ENCODE results near the gene AGXT. TPM values are rescaled to one million over a fixed set of nuclear protein-coding genes. Genes with fewer than 3 reads are reported as not detected.

AGXT gene
- total RNA-seq, 4 donors from 2014 or later, result 0.80 TPM; not detected in 3

DNA sequence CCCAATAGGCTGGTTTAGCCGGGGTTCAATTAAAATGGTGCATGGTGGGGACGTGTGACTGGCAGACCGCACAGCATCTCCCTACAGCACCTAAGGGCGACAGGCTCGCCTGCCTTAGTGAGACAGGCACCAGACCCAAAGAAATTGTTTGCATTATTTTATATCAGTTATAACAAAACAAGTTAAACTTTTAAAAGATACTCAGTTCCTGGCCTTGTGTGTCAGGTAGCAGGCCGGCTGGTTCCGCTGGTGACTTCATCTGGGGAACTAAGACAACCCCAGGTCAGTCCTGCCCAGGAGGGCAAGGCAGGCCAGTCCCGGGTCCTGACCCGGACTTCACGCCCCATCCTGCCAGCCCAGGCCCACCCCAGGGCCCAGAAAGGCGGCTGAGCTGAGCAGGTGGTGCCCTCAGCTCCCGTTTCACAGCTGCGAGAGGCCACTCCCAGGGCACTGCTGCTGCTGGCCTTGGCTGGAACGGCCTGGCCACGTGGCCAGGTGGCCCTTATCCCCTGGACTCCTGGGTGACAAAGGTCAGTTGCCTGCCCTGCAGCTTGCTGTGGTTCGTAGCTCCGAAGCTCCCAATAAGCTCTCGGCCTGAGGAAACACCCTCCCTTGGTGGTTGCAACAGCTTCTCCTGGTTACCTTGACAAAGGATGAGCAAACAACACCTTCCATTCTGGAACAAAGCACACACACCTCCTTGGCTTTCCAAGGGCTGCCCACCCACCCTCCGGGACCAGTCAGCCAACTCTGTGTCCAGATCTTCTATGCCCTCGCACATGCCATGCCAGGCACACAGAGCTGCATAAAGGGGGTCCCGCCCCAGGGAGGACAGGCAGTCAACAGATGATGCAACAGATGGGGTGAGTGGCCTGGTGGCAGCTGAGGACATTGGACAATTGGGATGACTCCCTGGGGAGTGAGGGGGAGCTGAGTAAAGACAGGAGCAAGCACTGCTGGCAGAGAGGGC, 11.3 kb upstream of the AGXT start:
- TF ChIP-seq, protein P1, sequence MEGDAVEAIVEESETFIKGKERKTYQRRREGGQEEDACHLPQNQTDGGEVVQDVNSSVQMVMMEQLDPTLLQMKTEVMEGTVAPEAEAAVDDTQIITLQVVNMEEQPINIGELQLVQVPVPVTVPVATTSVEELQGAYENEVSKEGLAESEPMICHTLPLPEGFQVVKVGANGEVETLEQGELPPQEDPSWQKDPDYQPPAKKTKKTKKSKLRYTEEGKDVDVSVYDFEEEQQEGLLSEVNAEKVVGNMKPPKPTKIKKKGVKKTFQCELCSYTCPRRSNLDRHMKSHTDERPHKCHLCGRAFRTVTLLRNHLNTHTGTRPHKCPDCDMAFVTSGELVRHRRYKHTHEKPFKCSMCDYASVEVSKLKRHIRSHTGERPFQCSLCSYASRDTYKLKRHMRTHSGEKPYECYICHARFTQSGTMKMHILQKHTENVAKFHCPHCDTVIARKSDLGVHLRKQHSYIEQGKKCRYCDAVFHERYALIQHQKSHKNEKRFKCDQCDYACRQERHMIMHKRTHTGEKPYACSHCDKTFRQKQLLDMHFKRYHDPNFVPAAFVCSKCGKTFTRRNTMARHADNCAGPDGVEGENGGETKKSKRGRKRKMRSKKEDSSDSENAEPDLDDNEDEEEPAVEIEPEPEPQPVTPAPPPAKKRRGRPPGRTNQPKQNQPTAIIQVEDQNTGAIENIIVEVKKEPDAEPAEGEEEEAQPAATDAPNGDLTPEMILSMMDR (IDR thresholded peaks at IDR 0.05), result no peak
- TF ChIP-seq POLR2A (IDR thresholded peaks at IDR 0.05), result no peak
- no peak for TF ChIP-seq POLR2AphosphoS5 (IDR thresholded peaks at IDR 0.05)
- TF ChIP-seq EP300 (IDR thresholded peaks at IDR 0.05), result no peak
- DNase-seq (ENCODE audit: low spot score in 2 of 2), result no peak
- Histone ChIP-seq H3K4me1 (no peaks in the 10 kb centered on the region), H3K36me3 (no peaks in the 10 kb centered on the region), H3K27ac (no peak overlapping the region), H3K4me3 (no peak overlapping the region), H3K9me3 (no peaks in the 10 kb centered on the region), H3K27me3 (no peaks in the 10 kb centered on the region)
- 91% methylated on average over 10 of the region's 21 CpGs for WGBS

DNA sequence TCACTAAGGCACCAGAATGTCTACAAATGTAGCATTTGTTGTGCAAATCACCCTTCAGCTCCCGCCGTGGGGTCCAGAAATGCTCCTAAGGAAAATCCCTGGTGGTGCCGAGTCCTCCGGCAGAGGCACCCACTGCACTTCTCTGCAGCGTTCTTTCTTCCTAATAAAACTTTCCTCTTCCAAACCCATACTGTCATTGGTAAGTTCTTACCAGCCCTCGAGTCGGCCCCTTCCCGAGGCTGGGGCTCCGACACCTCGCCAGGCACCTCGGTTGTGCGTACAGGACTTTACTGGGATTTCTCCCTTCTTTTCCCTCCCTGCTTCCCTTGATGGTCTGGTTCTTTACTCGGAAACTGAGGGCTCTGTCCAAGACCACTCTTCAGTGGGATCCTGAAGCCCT, 10.3 kb upstream of the AGXT start:
- H3K27ac ChIP-seq, result no peak overlapping the region
- H3K36me3 ChIP-seq, result no peaks in the 10 kb centered on the region
- 90% methylated on average over 13 of the region's 13 CpGs for WGBS
- H3K9me3 ChIP-seq, result no peaks in the 10 kb centered on the region
- no peak for TF ChIP-seq POLR2A (IDR thresholded peaks at IDR 0.05)
- no peak overlapping the region for H3K4me3 ChIP-seq
- no peaks in the 10 kb centered on the region for H3K4me1 ChIP-seq
- no peak for DNase-seq (ENCODE audit: low spot score in 2 of 2)
- H3K27me3 ChIP-seq, result no peaks in the 10 kb centered on the region

DNA sequence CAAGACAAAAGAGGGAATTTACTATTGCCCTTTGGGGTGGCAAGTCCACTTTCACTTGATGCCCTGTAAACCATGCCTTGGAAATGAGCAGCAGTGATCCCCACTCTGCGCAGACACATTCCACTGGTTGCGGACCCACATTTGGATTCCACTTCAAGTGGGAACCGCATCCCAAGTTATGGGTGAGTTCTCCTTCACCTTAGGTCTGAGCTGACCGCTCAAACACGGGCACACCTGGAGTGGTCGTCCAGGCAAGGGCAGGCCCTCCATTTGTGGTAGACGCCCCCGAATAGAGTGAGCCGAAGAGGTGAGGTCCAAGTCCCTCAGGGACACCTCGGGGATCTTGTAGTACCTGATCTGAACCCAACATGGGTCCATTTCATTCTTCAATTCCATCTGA, 9.8 kb upstream of the AGXT start:
- Histone ChIP-seq H3K36me3 (no peaks in the 10 kb centered on the region), H3K27me3 (no peaks in the 10 kb centered on the region), H3K27ac (no peak overlapping the region), H3K9me3 (no peaks in the 10 kb centered on the region), H3K4me3 (no peak overlapping the region), H3K4me1 (no peaks in the 10 kb centered on the region)
- 94% methylated on average over 10 of the region's 10 CpGs for WGBS
- TF ChIP-seq POLR2A (IDR thresholded peaks at IDR 0.05), result no peak
- TF ChIP-seq POLR2AphosphoS5 (IDR thresholded peaks at IDR 0.05), result no peak
- DNase-seq (ENCODE audit: low spot score in 2 of 2), result no peak

DNA sequence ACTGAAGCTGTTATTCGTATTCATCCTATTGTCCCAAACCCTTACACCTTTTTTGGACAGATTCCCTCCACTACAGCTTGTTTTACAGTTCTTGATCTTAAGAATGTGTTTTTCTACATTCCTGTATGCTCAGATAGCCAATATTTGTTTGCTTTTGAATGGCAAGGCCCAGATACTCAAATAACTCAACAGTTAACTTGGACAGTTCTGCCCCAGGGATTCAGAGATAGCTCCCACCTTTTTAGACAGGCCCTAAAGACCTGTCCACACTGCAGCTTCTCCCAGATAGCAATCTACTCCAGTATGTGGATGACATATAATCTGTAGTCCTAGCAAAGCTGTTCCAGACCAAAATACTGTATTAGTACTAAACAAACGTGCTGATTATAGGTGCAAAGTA, 7.1 kb upstream of the AGXT start:
- no peaks in the 10 kb centered on the region for H3K36me3 ChIP-seq
- DNase-seq (ENCODE audit: low spot score in 2 of 2), result no peak
- no peak overlapping the region for H3K27ac ChIP-seq
- 78% methylated on average over 2 of the region's 2 CpGs for WGBS
- TF ChIP-seq POLR2A (IDR thresholded peaks at IDR 0.05), result no peak
- TF ChIP-seq, protein P1 (IDR thresholded peaks at IDR 0.05), result no peak
- no peak for TF ChIP-seq POLR2AphosphoS5 (IDR thresholded peaks at IDR 0.05)
- no peak for TF ChIP-seq EP300 (IDR thresholded peaks at IDR 0.05)
- H3K4me3 ChIP-seq, result no peak overlapping the region
- H3K4me1 ChIP-seq, result no peaks in the 10 kb centered on the region
- no peaks in the 10 kb centered on the region for H3K27me3 ChIP-seq
- no peaks in the 10 kb centered on the region for H3K9me3 ChIP-seq

DNA sequence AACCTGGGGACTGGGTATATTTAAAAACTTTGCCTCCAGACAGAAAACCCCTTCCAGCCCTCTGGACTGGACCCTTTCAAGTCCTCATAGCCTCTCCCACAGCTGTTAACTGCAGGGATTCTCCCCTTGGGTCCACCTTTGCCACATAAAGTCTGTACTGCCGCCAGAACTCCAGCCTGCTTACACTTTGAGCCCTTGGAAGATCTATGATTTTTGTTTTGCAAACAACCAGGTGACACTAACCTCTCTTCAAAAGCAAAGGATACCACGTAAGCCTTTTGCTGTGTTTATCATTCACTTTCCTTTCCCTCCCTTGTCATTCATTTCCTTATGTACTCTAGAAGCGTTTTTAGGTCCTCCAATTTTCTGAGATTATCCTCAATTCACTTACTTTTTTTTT, 4.1 kb upstream of the AGXT start:
- no peaks in the 10 kb centered on the region for H3K9me3 ChIP-seq
- H3K36me3 ChIP-seq, result no peaks in the 10 kb centered on the region
- no peak for DNase-seq (ENCODE audit: low spot score in 2 of 2)
- TF ChIP-seq, protein P1 (IDR thresholded peaks at IDR 0.05), result no peak
- no peak for TF ChIP-seq POLR2A (IDR thresholded peaks at IDR 0.05)
- TF ChIP-seq POLR2AphosphoS5 (IDR thresholded peaks at IDR 0.05), result no peak
- TF ChIP-seq EP300 (IDR thresholded peaks at IDR 0.05), result no peak
- 75% methylated on average over 3 of the region's 3 CpGs for WGBS
- H3K4me3 ChIP-seq, result no peak overlapping the region
- no peak overlapping the region for H3K27ac ChIP-seq
- H3K4me1 ChIP-seq, result no peaks in the 10 kb centered on the region
- H3K27me3 ChIP-seq, result no peaks in the 10 kb centered on the region

DNA sequence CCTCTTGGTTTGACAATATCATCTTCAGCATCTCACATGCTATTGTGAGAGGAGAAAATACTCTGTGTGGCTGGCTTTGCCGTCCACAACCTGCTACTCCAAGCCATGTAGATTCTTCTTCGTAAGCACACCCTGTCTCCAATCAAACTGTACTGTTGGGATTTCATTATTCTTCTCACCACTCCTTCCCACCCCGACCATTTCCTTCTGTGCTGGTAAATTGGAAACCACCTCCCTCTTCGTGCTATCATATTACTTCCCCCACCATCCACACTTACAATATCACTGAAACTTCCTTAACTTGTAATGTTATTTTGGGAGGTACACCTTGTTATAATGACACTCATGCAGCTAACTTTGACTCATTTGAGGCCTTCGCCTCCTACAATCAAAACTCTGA, 3.2 kb upstream of the AGXT start:
- no peak for DNase-seq (ENCODE audit: low spot score in 2 of 2)
- 84% methylated on average over 5 of the region's 5 CpGs for WGBS

More for the DNA sequence above, 3.2 kb upstream of the AGXT start:
- H3K4me1 ChIP-seq, result no peaks in the 10 kb centered on the region
- peaks cover 3% of the 10 kb centered on the region for H3K27me3 ChIP-seq
- no peaks in the 10 kb centered on the region for H3K9me3 ChIP-seq
- TF ChIP-seq, protein P1 (IDR thresholded peaks at IDR 0.05), result no peak
- TF ChIP-seq EP300 (IDR thresholded peaks at IDR 0.05) (no peak), POLR2A (IDR thresholded peaks at IDR 0.05) (no peak), POLR2AphosphoS5 (IDR thresholded peaks at IDR 0.05) (no peak)
- no peak overlapping the region for H3K27ac ChIP-seq
- H3K36me3 ChIP-seq, result no peaks in the 10 kb centered on the region
- H3K4me3 ChIP-seq, result no peak overlapping the region
